ENCODE measurements around the gene AGXT. TPM values are rescaled to one million over a fixed set of nuclear protein-coding genes. Genes with fewer than 3 reads are reported as not detected.

AGXT gene
- total and polyA plus RNA-seq, 4 donors, result 254 to 1,572 (median 1,428) TPM

GRCh38 chr2:240834377-240834975, 34.1 kb upstream of the AGXT start:
- Histone ChIP-seq H3K4me3 (ENCODE audit: low read depth in 1 of 3, low read length in 3 of 3) (no peak overlapping the region), H3K27ac (ENCODE audit: low read depth in 1 of 2, low read length in 2 of 2) (no peak overlapping the region), H3K4me1 (ENCODE audit: control insufficient read depth in 4 of 4, insufficient read depth in 4 of 4, low read length in 3 of 4) (peaks cover 0 to 6% (median 5%) of the 10 kb centered on the region in 4 donors), H3K9me3 (ENCODE audit: control insufficient read depth in 4 of 4, low read length in 3 of 4) (no peaks in the 10 kb centered on the region), H3K9ac (ENCODE audit: low read depth in 1 of 2, low read length in 2 of 2) (no peak overlapping the region), H3K36me3 (ENCODE audit: control insufficient read depth in 4 of 4, insufficient read depth in 3 of 4, low read depth in 1 of 4, low read length in 3 of 4) (no peaks in the 10 kb centered on the region), H3K27me3 (ENCODE audit: control insufficient read depth in 4 of 4, insufficient read depth in 4 of 4, low read length in 3 of 4) (no peaks in the 10 kb centered on the region)
- 89% methylated on average over 6 of the region's 6 CpGs for WGBS
- TF ChIP-seq HNF4G (IDR thresholded peaks at IDR 0.05) (no peak), REST (IDR thresholded peaks at IDR 0.05) (no peak)
- DNase-seq (ENCODE audit: low spot score), result no peak

GRCh38 chr2:240835528-240835927, 33.1 kb upstream of the AGXT start:
- Histone ChIP-seq H3K27ac (ENCODE audit: low read depth in 1 of 2, low read length in 2 of 2) (no peak overlapping the region), H3K36me3 (ENCODE audit: control insufficient read depth in 4 of 4, insufficient read depth in 3 of 4, low read depth in 1 of 4, low read length in 3 of 4) (no peaks in the 10 kb centered on the region), H3K4me3 (ENCODE audit: low read depth in 1 of 3, low read length in 3 of 3) (no peak overlapping the region), H3K4me1 (ENCODE audit: control insufficient read depth in 4 of 4, insufficient read depth in 4 of 4, low read length in 3 of 4) (peaks cover 0 to 6% (median 5%) of the 10 kb centered on the region in 4 donors), H3K27me3 (ENCODE audit: control insufficient read depth in 4 of 4, insufficient read depth in 4 of 4, low read length in 3 of 4) (no peaks in the 10 kb centered on the region), H3K9me3 (ENCODE audit: control insufficient read depth in 4 of 4, low read length in 3 of 4) (no peaks in the 10 kb centered on the region), H3K9ac (ENCODE audit: low read depth in 1 of 2, low read length in 2 of 2) (no peak overlapping the region)
- WGBS, result 89% methylated on average over 9 of the region's 9 CpGs
- TF ChIP-seq FOXA2 (IDR thresholded peaks at IDR 0.05) (no peak), CTCF (IDR thresholded peaks at IDR 0.05; ENCODE audit: low read depth, low read length, missing input control) (no peak)
- DNase-seq (ENCODE audit: low spot score), result no peak

GRCh38 chr2:240836781-240837467, 31.7 kb upstream of the AGXT start:
- no peak for DNase-seq (ENCODE audit: low spot score)
- WGBS, result 85% methylated on average over 17 of the region's 17 CpGs
- Histone ChIP-seq H3K27me3 (ENCODE audit: control insufficient read depth in 4 of 4, insufficient read depth in 4 of 4, low read length in 3 of 4) (no peaks in the 10 kb centered on the region), H3K4me1 (ENCODE audit: control insufficient read depth in 4 of 4, insufficient read depth in 4 of 4, low read length in 3 of 4) (peaks cover 0 to 1% (median 1%) of the 10 kb centered on the region in 4 donors), H3K4me3 (ENCODE audit: low read depth in 1 of 3, low read length in 3 of 3) (no peak overlapping the region), H3K27ac (ENCODE audit: low read depth in 1 of 2, low read length in 2 of 2) (no peak overlapping the region), H3K9me3 (ENCODE audit: control insufficient read depth in 4 of 4, low read length in 3 of 4) (no peaks in the 10 kb centered on the region), H3K36me3 (ENCODE audit: control insufficient read depth in 4 of 4, insufficient read depth in 3 of 4, low read depth in 1 of 4, low read length in 3 of 4) (no peaks in the 10 kb centered on the region), H3K9ac (ENCODE audit: low read depth in 1 of 2, low read length in 2 of 2) (no peak overlapping the region)
- no peak for TF ChIP-seq YY1 (IDR thresholded peaks at IDR 0.05)
- no peak for TF ChIP-seq CTCF (IDR thresholded peaks at IDR 0.05; ENCODE audit: low read depth, low read length, missing input control)
- no peak for TF ChIP-seq MAX (IDR thresholded peaks at IDR 0.05)
- TF ChIP-seq ZBTB33 (IDR thresholded peaks at IDR 0.05), result no peak
- TF ChIP-seq EGR1 (IDR thresholded peaks at IDR 0.05; ENCODE audit: low read depth in 2 of 2), result no peak
- TF ChIP-seq GABPA (IDR thresholded peaks at IDR 0.05 in 1 of 2, conservative IDR thresholded peaks at IDR 0.05 in 1 of 2), result no peak
- no peak for TF ChIP-seq ATF3 (IDR thresholded peaks at IDR 0.05)
- TF ChIP-seq TAF1 (conservative IDR thresholded peaks at IDR 0.05), result no peak
- no peak for TF ChIP-seq JUND (IDR thresholded peaks at IDR 0.05)
- no peak for TF ChIP-seq FOXA2 (IDR thresholded peaks at IDR 0.05)
- TF ChIP-seq SP1 (IDR thresholded peaks at IDR 0.05), result no peak
- TF ChIP-seq RXRA (IDR thresholded peaks at IDR 0.05), result no peak
- TF ChIP-seq NR2F2 (IDR thresholded peaks at IDR 0.05), result no peak
- TF ChIP-seq RAD21 (IDR thresholded peaks at IDR 0.05), result no peak
- no peak for TF ChIP-seq HNF4G (IDR thresholded peaks at IDR 0.05)
